ENCODE results near the gene CELSR1. TPM values are rescaled to one million over a fixed set of nuclear protein-coding genes. Genes with fewer than 3 reads are reported as not detected.

The CELSR1 gene
- total RNA-seq, 3 donors from 2014 or later: 1.9 to 4.2 (median 2.5) TPM

DNA sequence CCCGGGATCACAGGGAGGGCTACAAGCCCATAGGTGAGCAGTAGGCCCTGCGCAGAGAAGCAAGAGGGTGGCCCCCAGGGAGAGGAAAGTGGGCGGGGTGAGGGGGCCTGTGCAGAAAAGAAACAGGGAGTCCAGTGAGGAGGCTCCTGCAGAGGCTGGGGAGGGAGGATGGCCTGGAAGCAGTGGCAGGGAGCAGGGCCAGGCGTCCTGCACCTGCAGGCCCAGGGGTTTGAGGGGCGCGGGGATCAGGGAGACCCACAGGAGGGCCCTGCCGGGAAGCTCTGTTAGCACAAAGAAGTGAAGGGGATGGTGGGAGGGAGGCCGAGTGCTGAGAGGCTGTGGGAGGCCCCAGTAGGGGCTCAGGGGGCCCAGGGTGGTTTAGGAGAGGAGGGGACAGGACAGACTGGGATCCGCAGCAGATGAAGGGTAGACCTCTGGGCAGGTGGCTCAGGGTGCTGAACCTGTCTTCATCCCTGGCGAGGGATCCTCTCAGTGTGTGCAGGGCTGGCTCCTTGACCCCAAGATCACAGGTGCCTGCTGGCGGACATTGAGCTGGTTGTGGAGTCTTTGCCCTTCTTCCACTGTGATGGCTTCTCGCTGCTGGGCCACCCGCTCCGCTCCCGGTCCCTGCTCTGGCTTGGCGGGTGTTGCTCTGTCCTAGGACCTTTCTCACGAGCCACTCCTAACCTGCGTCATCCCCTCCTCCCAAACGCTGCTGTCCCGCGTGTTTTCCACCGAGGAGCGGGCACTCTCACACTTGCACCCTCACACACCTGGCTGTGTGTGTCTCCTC is 31.8 kb upstream of the CELSR1 start:
- ATAC-seq (no peak), DNase-seq (peak in 2 of 3 donors; percentile 27 to 41)
- peaks cover 2% of the 10 kb centered on the region for H3K4me1 ChIP-seq (ENCODE audit: low read depth)
- intact Hi-C loops (cut with DNase I, micrococcal nuclease): no loop called here
- no peaks in the 10 kb centered on the region for H3K36me3 ChIP-seq (ENCODE audit: low read depth)
- TF ChIP-seq, protein P1, sequence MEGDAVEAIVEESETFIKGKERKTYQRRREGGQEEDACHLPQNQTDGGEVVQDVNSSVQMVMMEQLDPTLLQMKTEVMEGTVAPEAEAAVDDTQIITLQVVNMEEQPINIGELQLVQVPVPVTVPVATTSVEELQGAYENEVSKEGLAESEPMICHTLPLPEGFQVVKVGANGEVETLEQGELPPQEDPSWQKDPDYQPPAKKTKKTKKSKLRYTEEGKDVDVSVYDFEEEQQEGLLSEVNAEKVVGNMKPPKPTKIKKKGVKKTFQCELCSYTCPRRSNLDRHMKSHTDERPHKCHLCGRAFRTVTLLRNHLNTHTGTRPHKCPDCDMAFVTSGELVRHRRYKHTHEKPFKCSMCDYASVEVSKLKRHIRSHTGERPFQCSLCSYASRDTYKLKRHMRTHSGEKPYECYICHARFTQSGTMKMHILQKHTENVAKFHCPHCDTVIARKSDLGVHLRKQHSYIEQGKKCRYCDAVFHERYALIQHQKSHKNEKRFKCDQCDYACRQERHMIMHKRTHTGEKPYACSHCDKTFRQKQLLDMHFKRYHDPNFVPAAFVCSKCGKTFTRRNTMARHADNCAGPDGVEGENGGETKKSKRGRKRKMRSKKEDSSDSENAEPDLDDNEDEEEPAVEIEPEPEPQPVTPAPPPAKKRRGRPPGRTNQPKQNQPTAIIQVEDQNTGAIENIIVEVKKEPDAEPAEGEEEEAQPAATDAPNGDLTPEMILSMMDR (IDR thresholded peaks at IDR 0.05): no peak
- no peak overlapping the region for H3K4me3 ChIP-seq
- peaks cover 14% of the 10 kb centered on the region for H3K9me3 ChIP-seq

DNA sequence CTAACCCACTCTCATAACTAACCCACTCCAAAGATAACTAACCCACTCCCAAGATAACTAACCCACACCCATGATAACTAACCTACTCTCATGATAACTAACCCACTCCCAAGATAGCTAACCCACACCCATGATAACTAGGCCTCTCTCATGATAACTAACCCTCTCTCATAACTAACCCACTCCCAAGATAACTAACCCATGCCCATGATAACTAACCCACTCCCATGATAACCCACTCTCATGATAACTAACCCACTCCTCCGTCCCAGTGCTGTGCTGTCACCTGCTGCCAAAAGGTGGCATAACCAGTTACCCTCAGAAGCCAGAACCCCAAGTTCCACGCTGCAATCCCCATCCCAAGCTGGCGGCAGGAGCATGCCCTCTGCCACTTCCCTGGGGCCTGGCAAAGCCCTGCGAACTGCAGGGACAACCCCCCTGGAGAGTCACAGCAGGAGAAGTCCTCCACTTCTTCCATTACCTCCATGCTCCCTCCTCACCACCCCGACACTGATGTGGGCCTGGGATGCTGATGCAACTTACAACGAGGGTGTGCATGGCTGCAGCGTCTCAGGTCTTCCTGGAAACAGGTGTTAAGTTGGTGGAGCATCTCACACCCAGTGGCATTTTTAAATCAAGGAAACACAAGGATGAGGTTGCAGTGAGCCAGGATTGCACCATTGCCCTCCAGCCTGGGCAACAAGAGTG is 30.8 kb upstream of the CELSR1 start:
- TF ChIP-seq, protein P1 (IDR thresholded peaks at IDR 0.05): no peak
- DNase-seq: no peak
- Histone ChIP-seq H3K36me3 (ENCODE audit: low read depth) (no peaks in the 10 kb centered on the region), H3K9me3 (peaks cover 14% of the 10 kb centered on the region), H3K4me3 (no peak overlapping the region), H3K4me1 (ENCODE audit: low read depth) (peaks cover 11% of the 10 kb centered on the region)
- no peak for ATAC-seq
- intact Hi-C loops (cut with DNase I, micrococcal nuclease): no loop called here

DNA sequence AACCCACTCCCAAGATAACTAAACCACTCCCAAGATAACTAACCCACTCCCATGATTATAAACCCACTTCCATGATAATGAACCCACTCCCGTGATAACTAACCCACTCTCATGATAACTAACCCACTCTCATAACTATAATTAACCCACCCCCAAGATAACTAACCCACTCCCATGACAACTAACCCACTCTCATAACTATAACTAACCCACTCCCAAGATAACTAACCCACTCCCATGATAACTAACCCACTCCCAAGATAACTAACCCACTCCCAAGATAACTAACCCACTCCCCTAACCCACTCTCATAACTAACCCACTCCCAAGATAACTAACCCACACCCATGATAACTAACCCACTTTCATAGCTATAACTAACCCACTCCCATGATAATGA is 30.1 kb upstream of the CELSR1 start:
- Histone ChIP-seq H3K9me3 (peaks cover 14% of the 10 kb centered on the region), H3K4me1 (ENCODE audit: low read depth) (peaks cover 11% of the 10 kb centered on the region), H3K4me3 (no peak overlapping the region), H3K36me3 (ENCODE audit: low read depth) (no peaks in the 10 kb centered on the region)
- DNase-seq: no peak
- TF ChIP-seq, protein P1 (IDR thresholded peaks at IDR 0.05): no peak
- ATAC-seq: no peak
- intact Hi-C loops (cut with DNase I, micrococcal nuclease): no loop called here

DNA sequence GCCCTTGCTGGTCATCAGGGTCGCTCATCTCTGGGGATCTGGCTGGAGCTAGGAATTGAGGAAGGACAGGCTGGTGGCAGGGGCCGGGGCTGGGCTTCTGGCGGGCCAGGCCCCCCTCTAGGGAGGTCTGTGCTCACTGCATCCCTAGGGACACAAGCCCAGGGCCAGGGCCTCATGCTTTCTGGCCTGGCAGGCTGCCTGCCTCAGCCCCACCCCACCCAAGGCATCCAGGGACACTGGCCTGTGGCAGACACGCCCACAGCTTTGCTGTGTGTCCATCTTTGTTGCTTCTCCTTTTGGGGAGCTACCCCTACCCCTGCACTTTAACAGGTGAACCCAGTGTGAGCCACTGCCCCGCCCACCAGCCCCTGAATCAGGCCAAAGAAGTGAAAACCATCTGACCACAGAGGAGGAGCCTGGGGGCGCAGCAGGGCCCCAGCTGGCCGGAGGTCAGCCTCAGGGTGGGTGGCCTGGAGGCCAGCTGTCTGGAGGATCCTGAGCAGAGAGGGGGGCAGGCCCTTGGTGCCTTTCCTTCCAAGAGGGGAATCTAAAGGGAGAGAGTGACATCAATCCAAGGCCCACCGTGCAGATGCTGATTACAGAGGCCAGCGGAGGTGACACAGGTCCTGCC is 26.8 kb upstream of the CELSR1 start:
- peak; percentile 74 to 80 (median 74) for DNase-seq
- peak; percentile 66 for ATAC-seq
- TF ChIP-seq, protein P1 (IDR thresholded peaks at IDR 0.05): no peak
- peaks cover 11% of the 10 kb centered on the region for H3K4me1 ChIP-seq (ENCODE audit: low read depth)
- intact Hi-C loops (cut with DNase I, micrococcal nuclease): no loop called here
- no peaks in the 10 kb centered on the region for H3K36me3 ChIP-seq (ENCODE audit: low read depth)
- H3K4me3 ChIP-seq: no peak overlapping the region
- no peaks in the 10 kb centered on the region for H3K9me3 ChIP-seq

DNA sequence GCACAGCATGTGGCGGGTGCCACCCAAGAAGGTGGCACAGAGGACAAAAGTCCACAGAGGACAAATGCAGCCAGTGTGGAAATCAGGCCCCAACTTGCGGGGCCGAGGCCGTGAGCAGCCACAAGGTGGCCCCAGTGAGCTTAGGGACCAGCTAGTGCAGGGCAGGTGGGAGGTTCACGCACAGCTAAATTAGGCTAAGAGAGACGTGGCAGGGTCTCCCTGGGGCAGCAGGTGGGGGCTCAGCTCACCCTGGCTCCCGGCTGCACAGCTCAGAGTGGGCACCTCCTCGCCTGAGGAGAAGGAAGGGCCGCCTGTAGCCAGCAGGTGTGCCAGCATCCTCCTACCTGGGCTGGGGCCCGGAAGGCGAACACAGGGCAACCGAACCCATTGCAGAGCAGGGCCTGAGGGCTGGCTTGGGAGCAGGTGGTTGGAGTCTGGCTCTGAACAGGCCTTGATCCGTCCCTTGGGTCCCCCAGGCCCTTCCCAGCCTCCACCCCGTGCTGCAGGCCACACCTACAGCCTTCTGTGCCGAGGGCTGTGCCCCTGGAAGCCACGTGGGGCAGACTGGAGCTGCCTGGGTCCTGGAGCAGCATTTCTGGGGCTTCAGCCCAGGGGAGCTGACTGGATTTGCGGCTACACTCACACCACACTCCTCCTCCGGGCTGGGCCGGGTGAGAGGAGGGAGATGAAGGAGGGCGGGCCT is 26.1 kb upstream of the CELSR1 start:
- TF ChIP-seq, protein P1 (IDR thresholded peaks at IDR 0.05): peak; percentile 72
- ATAC-seq: peak; percentile 94

More for the DNA sequence above, 26.1 kb upstream of the CELSR1 start:
- intact Hi-C loops (cut with DNase I, micrococcal nuclease): loop anchor here in 1 of 2 donors (1.0 kb wide), 1 partner anchor 24 kb away; no protein-coding TSS in a partner anchor
- Histone ChIP-seq H3K9me3 (no peaks in the 10 kb centered on the region), H3K36me3 (ENCODE audit: low read depth) (no peaks in the 10 kb centered on the region), H3K4me3 (no peak overlapping the region), H3K4me1 (ENCODE audit: low read depth) (peaks cover 11% of the 10 kb centered on the region)
- DNase-seq: peak; percentile 87 to 96 (median 95)
